Small intestine (tissue), 7 donors: ENCODE results near the gene NANOS3. TPM values are rescaled to one million over a fixed set of nuclear protein-coding genes. Genes with fewer than 3 reads are reported as not detected.

Experiments used
- DNase-seq, 2 donors: peaks; one replicate each; pipeline versions ENCODE4 v3.0.0 to v3.0.0-alpha.2; 2013
- FAIRE-seq: peaks from 2 replicates; lab custom pipeline; 2012; peaks lifted over from hg19 to GRCh38; lab: Jason Lieb, UNC
- H3K27ac ChIP-seq, 3 donors: one replicate each; pipeline ENCODE4 v1.5.1; 2013; ENCODE audit warnings: low read length in 2 of 3, mild to moderate bottlenecking in 2 of 3, control low read depth in 1 of 3, inconsistent platforms in 1 of 3, low read depth in 1 of 3, moderate library complexity in 1 of 3
- H3K27me3 ChIP-seq, 3 donors: one replicate each; pipeline ENCODE4 v1.6.1; 2013; ENCODE audit warnings: low read length in 3 of 3, inconsistent platforms in 1 of 3; ENCODE audit not compliant: control insufficient read depth in 3 of 3, insufficient read depth in 3 of 3
- H3K36me3 ChIP-seq, 3 donors: one replicate each; pipeline ENCODE4 v1.6.1; 2013; ENCODE audit warnings: low read length in 3 of 3, inconsistent platforms in 1 of 3, low read depth in 1 of 3, mild to moderate bottlenecking in 1 of 3, moderate library complexity in 1 of 3; ENCODE audit not compliant: control insufficient read depth in 3 of 3, insufficient read depth in 2 of 3
- H3K4me1 ChIP-seq, 3 donors: one replicate each; pipeline ENCODE4 v1.6.1; 2013; ENCODE audit warnings: low read length in 2 of 3, inconsistent platforms in 1 of 3, low read depth in 1 of 3, mild to moderate bottlenecking in 1 of 3, moderate library complexity in 1 of 3; ENCODE audit not compliant: control insufficient read depth in 3 of 3, insufficient read depth in 2 of 3
- H3K4me3 ChIP-seq, 3 donors: one replicate each; pipeline ENCODE4 v1.5.1; 2013; ENCODE audit warnings: low read length in 3 of 3, control low read depth in 1 of 3, inconsistent platforms in 1 of 3, low read depth in 1 of 3, mild to moderate bottlenecking in 1 of 3, moderate library complexity in 1 of 3
- H3K9me3 ChIP-seq, 2 donors: one replicate each; pipeline ENCODE4 v1.6.1; 2013; ENCODE audit warnings: low read depth in 1 of 2, low read length in 1 of 2; ENCODE audit not compliant: control insufficient read depth in 2 of 2, insufficient read depth in 1 of 2
- WGBS, 3 donors: extraction: QIAGEN DNeasy Blood & Tissue Kit; methylation state at CpG; one replicate each; pipeline ENCODE4 v1.1.7; 2013; 5-methylcytosine and 5-hydroxymethylcytosine counted together
- polyA plus RNA-seq, 4 donors: library from polyadenylated mRNA; stranded (reverse) in 3 of 4; unstranded in 1 of 4; fragments of 200-250 nt in 3 of 4; fragments of 120-200 nt in 1 of 4; gene quantifications; one replicate each; pipeline versions ENCODE4 v1.2.1 to v1.2.3, GENCODE V29; 2013
- donor health status: healthy with polysubstance abuse.
- donor health status: control.
- donor health status: control.
- donor health status: Bipolar disorder and iron deficiency.
- donor health status: healthy.

The NANOS3 gene
- polyA plus RNA-seq, 4 donors: 0.45 to 1.0 TPM; not detected in 2

GRCh38 chr19:13883516-13884064 is 6.7 kb downstream of the NANOS3 start:
- H3K36me3 ChIP-seq: no peaks in the 10 kb centered on the region
- H3K27me3 ChIP-seq: no peaks in the 10 kb centered on the region
- H3K9me3 ChIP-seq: no peaks in the 10 kb centered on the region
- H3K4me1 ChIP-seq: peaks cover 7 to 22% (median 11%) of the 10 kb centered on the region in 3 donors
- DNase-seq (no peak), FAIRE-seq (no peak)
- 76 to 83% (median 78%) methylated on average over 7 to 10 of the region's 10 CpGs for WGBS, 3 donors
- no peak overlapping the region for H3K27ac ChIP-seq
- H3K4me3 ChIP-seq: no peak overlapping the region

- peak overlapping the region in 1 of 3 donors; percentile 57 for H3K27ac ChIP-seq
- FAIRE-seq (no peak), DNase-seq (peak; percentile 57 to 91)
- H3K27me3 ChIP-seq: no peaks in the 10 kb centered on the region
- H3K4me1 ChIP-seq: peaks cover 7 to 20% (median 11%) of the 10 kb centered on the region in 3 donors
- H3K36me3 ChIP-seq: no peaks in the 10 kb centered on the region
- H3K4me3 ChIP-seq: no peak overlapping the region
- no peaks in the 10 kb centered on the region for H3K9me3 ChIP-seq
- WGBS, 3 donors: 17 to 58% (median 37%) methylated on average over 26 of the region's 26 CpGs
These were observed 8.0 kb downstream of the NANOS3 start for GRCh38 chr19:13884726-13885591.

GRCh38 chr19:13885826-13886365 is 9.0 kb downstream of the NANOS3 start:
- 73 to 85% (median 81%) methylated on average over 18 to 20 of the region's 20 CpGs for WGBS, 3 donors
- Histone ChIP-seq H3K27ac (peak overlapping the region in 1 of 3 donors; percentile 57), H3K4me3 (no peak overlapping the region)

GRCh38 chr19:13887018-13887436 is 10.1 kb downstream of the NANOS3 start:
- H3K27ac ChIP-seq: no peak overlapping the region
- H3K27me3 ChIP-seq: no peaks in the 10 kb centered on the region
- no peaks in the 10 kb centered on the region for H3K36me3 ChIP-seq
- H3K4me1 ChIP-seq: peaks cover 5 to 12% (median 7%) of the 10 kb centered on the region in 3 donors
- 21 to 52% (median 49%) methylated on average over 16 of the region's 16 CpGs for WGBS, 3 donors
- FAIRE-seq: no peak
- no peaks in the 10 kb centered on the region for H3K9me3 ChIP-seq
- no peak overlapping the region for H3K4me3 ChIP-seq
- DNase-seq: peak in 1 of 2 donors; percentile 73

More at GRCh38 chr19:13885826-13886365, 9.0 kb downstream of the NANOS3 start:
- DNase-seq (no peak), FAIRE-seq (no peak)
- peaks cover 5 to 12% (median 7%) of the 10 kb centered on the region in 3 donors for H3K4me1 ChIP-seq
- no peaks in the 10 kb centered on the region for H3K27me3 ChIP-seq
- H3K9me3 ChIP-seq: no peaks in the 10 kb centered on the region
- no peaks in the 10 kb centered on the region for H3K36me3 ChIP-seq

- no peaks in the 10 kb centered on the region for H3K36me3 ChIP-seq
- WGBS, 3 donors: 40 to 65% (median 41%) methylated on average over 5 of the region's 5 CpGs
- no peak overlapping the region for H3K4me3 ChIP-seq
- DNase-seq (peak in 1 of 2 donors; percentile 35), FAIRE-seq (no peak)
- H3K27me3 ChIP-seq: no peaks in the 10 kb centered on the region
- no peak overlapping the region for H3K27ac ChIP-seq
- H3K9me3 ChIP-seq: no peaks in the 10 kb centered on the region
- peaks cover 5 to 12% (median 7%) of the 10 kb centered on the region in 3 donors for H3K4me1 ChIP-seq
These were observed 10.6 kb downstream of the NANOS3 start for GRCh38 chr19:13887517-13887916.

GRCh38 chr19:13888281-13888680 is 11.3 kb downstream of the NANOS3 start:
- Histone ChIP-seq H3K4me3 (no peak overlapping the region), H3K27me3 (no peaks in the 10 kb centered on the region), H3K27ac (no peak overlapping the region), H3K9me3 (no peaks in the 10 kb centered on the region), H3K36me3 (no peaks in the 10 kb centered on the region), H3K4me1 (peaks cover 3 to 12% (median 7%) of the 10 kb centered on the region in 3 donors)
- WGBS, 3 donors: 14 to 67% (median 39%) methylated on average over 16 of the region's 16 CpGs
- DNase-seq (peak in 1 of 2 donors; percentile 89), FAIRE-seq (no peak)

- no peak overlapping the region for H3K27ac ChIP-seq
- peaks cover 3 to 7% (median 5%) of the 10 kb centered on the region in 3 donors for H3K4me1 ChIP-seq
- WGBS, 3 donors: 93 to 97% (median 95%) methylated on average over 13 of the region's 13 CpGs
- H3K36me3 ChIP-seq: no peaks in the 10 kb centered on the region
- no peaks in the 10 kb centered on the region for H3K27me3 ChIP-seq
- no peak overlapping the region for H3K4me3 ChIP-seq
- no peak for FAIRE-seq
- no peak for DNase-seq
- H3K9me3 ChIP-seq: no peaks in the 10 kb centered on the region
These were observed 13.2 kb downstream of the NANOS3 start for GRCh38 chr19:13890136-13890535.

- Histone ChIP-seq H3K9me3 (no peaks in the 10 kb centered on the region), H3K36me3 (no peaks in the 10 kb centered on the region), H3K4me1 (peaks cover 0 to 1% (median 0%) of the 10 kb centered on the region in 3 donors), H3K27me3 (no peaks in the 10 kb centered on the region), H3K27ac (peak overlapping the region in 2 of 3 donors; percentile 4 to 51), H3K4me3 (no peak overlapping the region)
- FAIRE-seq: no peak
- 11 to 55% (median 43%) methylated on average over 9 of the region's 9 CpGs for WGBS, 3 donors
- peak; percentile 35 to 54 for DNase-seq
These were observed 15.9 kb downstream of the NANOS3 start for GRCh38 chr19:13892870-13893269.
